ENCODE data around the gene TREH.
"Not testable (repeated sequence)": the region's sequence is repeated elsewhere in the genome, so short reads cannot be mapped to it uniquely, and the experiment has no call there.

The TREH gene

GRCh38 chr11:118690553-118691304, 11.3 kb upstream of the TREH start:
- H3K27me3 ChIP-seq (ENCODE audit: insufficient read depth, low read length): no peaks in the 10 kb centered on the region
- H3K4me3 ChIP-seq (ENCODE audit: low read length): peak overlapping the region; percentile 45
- H3K36me3 ChIP-seq (ENCODE audit: insufficient read depth, low read length): no peaks in the 10 kb centered on the region
- H3K9me3 ChIP-seq (ENCODE audit: low read length): no peaks in the 10 kb centered on the region
- no peaks in the 10 kb centered on the region for H3K4me1 ChIP-seq (ENCODE audit: insufficient read depth, low read length)
- no peak overlapping the region for H2AFZ ChIP-seq (ENCODE audit: low read depth, low read length)

GRCh38 chr11:118689852-118690552, 10.6 kb upstream of the TREH start:
- Histone ChIP-seq H3K36me3 (ENCODE audit: insufficient read depth, low read length) (no peaks in the 10 kb centered on the region), H3K27me3 (ENCODE audit: insufficient read depth, low read length) (no peaks in the 10 kb centered on the region), H3K4me3 (ENCODE audit: low read length) (peak overlapping the region; percentile 45), H2AFZ (ENCODE audit: low read depth, low read length) (peak overlapping the region; percentile 4), H3K4me1 (ENCODE audit: insufficient read depth, low read length) (no peaks in the 10 kb centered on the region), H3K9me3 (ENCODE audit: low read length) (no peaks in the 10 kb centered on the region)

DNA sequence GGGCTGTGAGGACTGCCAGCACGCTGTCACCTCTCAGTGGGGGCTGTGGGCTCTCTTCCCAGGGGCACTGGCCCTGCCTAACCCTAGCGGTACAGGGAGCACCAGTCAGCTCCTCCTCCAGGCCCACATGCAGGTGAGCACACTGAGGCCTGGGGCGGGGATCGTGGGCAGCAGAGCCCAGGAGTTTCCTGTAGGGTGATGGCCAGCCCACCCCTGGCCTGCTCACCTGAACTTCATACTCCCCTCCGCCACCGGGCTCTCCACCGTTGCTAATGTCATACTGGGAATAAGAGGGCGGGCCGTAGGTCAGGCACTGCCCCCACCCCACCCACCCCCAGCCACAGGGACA, 10.0 kb upstream of the TREH start:
- Histone ChIP-seq H2AFZ (ENCODE audit: low read depth, low read length) (no peak overlapping the region), H3K4me3 (ENCODE audit: low read length) (no peak overlapping the region), H3K36me3 (ENCODE audit: insufficient read depth, low read length) (no peaks in the 10 kb centered on the region), H3K9me3 (ENCODE audit: low read length) (no peaks in the 10 kb centered on the region), H3K4me1 (ENCODE audit: insufficient read depth, low read length) (no peaks in the 10 kb centered on the region), H3K27me3 (ENCODE audit: insufficient read depth, low read length) (no peaks in the 10 kb centered on the region)

GRCh38 chr11:118688851-118689502, 9.5 kb upstream of the TREH start:
- H3K27me3 ChIP-seq (ENCODE audit: insufficient read depth, low read length): no peaks in the 10 kb centered on the region
- no peaks in the 10 kb centered on the region for H3K9me3 ChIP-seq (ENCODE audit: low read length)
- no peak overlapping the region for H3K4me3 ChIP-seq (ENCODE audit: low read length)
- no peak overlapping the region for H2AFZ ChIP-seq (ENCODE audit: low read depth, low read length)
- no peaks in the 10 kb centered on the region for H3K4me1 ChIP-seq (ENCODE audit: insufficient read depth, low read length)
- H3K36me3 ChIP-seq (ENCODE audit: insufficient read depth, low read length): no peaks in the 10 kb centered on the region

DNA sequence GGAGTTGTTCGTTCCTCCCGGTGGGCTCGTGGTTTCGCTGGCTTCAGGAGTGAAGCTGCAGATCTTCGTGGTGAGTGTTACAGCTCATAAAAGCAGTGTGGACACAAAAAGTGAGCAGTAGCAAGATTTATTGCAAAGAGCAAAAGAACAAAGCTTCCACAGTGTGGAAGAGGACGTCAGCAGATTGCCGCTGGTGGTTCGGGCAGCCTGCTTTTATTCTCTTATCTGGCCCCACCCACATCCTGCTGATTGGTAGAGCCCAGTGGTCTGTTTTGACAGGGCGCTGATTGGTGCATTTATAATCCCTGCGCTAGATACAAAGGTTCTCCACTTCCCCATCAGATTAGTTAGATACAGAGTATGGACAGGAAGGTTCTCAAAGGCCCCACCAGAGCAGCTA, 8.9 kb upstream of the TREH start:
- H3K4me3 ChIP-seq (ENCODE audit: low read length); H3K36me3 ChIP-seq (ENCODE audit: insufficient read depth, low read length); H3K27me3 ChIP-seq (ENCODE audit: insufficient read depth, low read length); H2AFZ ChIP-seq (ENCODE audit: low read depth, low read length); H3K4me1 ChIP-seq (ENCODE audit: insufficient read depth, low read length); H3K9me3 ChIP-seq (ENCODE audit: low read length): not testable (repeated sequence)

DNA sequence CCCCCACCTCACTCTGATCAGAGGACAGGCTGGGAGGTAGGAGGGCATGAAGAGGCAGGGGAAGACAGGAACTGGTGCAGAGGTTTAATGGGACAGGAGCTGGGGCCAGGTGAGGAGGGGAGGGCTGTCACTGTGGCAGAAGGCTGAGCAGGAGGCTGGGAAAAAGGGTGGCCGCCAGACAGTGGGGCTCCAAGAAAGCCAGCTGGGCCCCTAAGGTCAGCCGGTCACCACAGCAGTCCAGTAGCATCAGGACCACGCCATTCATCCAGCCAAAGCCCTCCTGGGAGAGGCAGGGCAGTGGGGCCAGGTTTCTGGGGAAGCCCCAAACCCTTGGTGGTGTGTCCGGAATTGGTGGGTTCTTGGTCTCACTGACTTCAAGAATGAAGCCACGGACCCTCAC, 8.5 kb upstream of the TREH start:
- H3K9me3 ChIP-seq (ENCODE audit: low read length): no peaks in the 10 kb centered on the region
- H3K27me3 ChIP-seq (ENCODE audit: insufficient read depth, low read length): no peaks in the 10 kb centered on the region
- no peaks in the 10 kb centered on the region for H3K36me3 ChIP-seq (ENCODE audit: insufficient read depth, low read length)

GRCh38 chr11:118684187-118684586, 4.7 kb upstream of the TREH start:
- H3K27me3 ChIP-seq (ENCODE audit: insufficient read depth, low read length): no peaks in the 10 kb centered on the region
- no peaks in the 10 kb centered on the region for H3K4me1 ChIP-seq (ENCODE audit: insufficient read depth, low read length)
- H2AFZ ChIP-seq (ENCODE audit: low read depth, low read length): no peak overlapping the region
- H3K9me3 ChIP-seq (ENCODE audit: low read length): no peaks in the 10 kb centered on the region
- no peak overlapping the region for H3K4me3 ChIP-seq (ENCODE audit: low read length)
- no peaks in the 10 kb centered on the region for H3K36me3 ChIP-seq (ENCODE audit: insufficient read depth, low read length)

More for the DNA sequence above, 8.5 kb upstream of the TREH start:
- Histone ChIP-seq H3K4me3 (ENCODE audit: low read length) (no peak overlapping the region), H2AFZ (ENCODE audit: low read depth, low read length) (no peak overlapping the region), H3K4me1 (ENCODE audit: insufficient read depth, low read length) (no peaks in the 10 kb centered on the region)

GRCh38 chr11:118682939-118683338, 3.5 kb upstream of the TREH start:
- H3K27me3 ChIP-seq (ENCODE audit: insufficient read depth, low read length); H2AFZ ChIP-seq (ENCODE audit: low read depth, low read length); H3K4me3 ChIP-seq (ENCODE audit: low read length); H3K36me3 ChIP-seq (ENCODE audit: insufficient read depth, low read length); H3K4me1 ChIP-seq (ENCODE audit: insufficient read depth, low read length); H3K9me3 ChIP-seq (ENCODE audit: low read length): not testable (repeated sequence)

- H3K9me3 ChIP-seq (ENCODE audit: low read length): no peaks in the 10 kb centered on the region
- no peaks in the 10 kb centered on the region for H3K27me3 ChIP-seq (ENCODE audit: insufficient read depth, low read length)
- H2AFZ ChIP-seq (ENCODE audit: low read depth, low read length): no peak overlapping the region
- no peak overlapping the region for H3K4me3 ChIP-seq (ENCODE audit: low read length)
- H3K4me1 ChIP-seq (ENCODE audit: insufficient read depth, low read length): no peaks in the 10 kb centered on the region
- no peaks in the 10 kb centered on the region for H3K36me3 ChIP-seq (ENCODE audit: insufficient read depth, low read length)
Observed at GRCh38 chr11:118682372-118682771, 2.9 kb upstream of the TREH start.

GRCh38 chr11:118678908-118679307, 542 bp downstream of the TREH start:
- not testable (repeated sequence) for H3K9me3 ChIP-seq (ENCODE audit: low read length); H3K4me3 ChIP-seq (ENCODE audit: low read length); H3K36me3 ChIP-seq (ENCODE audit: insufficient read depth, low read length)

DNA sequence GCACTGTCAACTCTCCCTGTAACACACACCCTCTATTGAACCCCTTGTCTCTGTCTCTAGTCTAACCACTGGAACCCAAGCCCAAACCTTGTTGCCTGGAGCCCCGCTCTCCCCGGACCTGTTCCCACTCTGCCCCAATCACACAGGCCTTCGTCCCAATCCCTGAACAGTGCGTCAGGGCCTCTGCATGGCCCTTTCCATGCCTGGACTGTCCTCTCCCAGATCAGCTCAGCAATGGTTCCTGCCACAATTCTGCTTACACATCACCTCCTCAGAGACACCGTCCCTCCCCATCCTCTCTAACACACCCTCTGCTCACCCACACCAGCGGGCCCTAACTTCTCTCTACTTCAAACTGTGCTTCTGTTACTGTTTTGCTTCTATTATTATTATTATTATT, 1.5 kb downstream of the TREH start:
- peaks cover 2% of the 10 kb centered on the region for H3K9me3 ChIP-seq (ENCODE audit: low read length)
- H3K4me1 ChIP-seq (ENCODE audit: insufficient read depth, low read length): no peaks in the 10 kb centered on the region
- H3K27me3 ChIP-seq (ENCODE audit: insufficient read depth, low read length): no peaks in the 10 kb centered on the region
- H3K36me3 ChIP-seq (ENCODE audit: insufficient read depth, low read length): no peaks in the 10 kb centered on the region
- H2AFZ ChIP-seq (ENCODE audit: low read depth, low read length): no peak overlapping the region
- H3K4me3 ChIP-seq (ENCODE audit: low read length): no peak overlapping the region

More at GRCh38 chr11:118678908-118679307, 542 bp downstream of the TREH start:
- not testable (repeated sequence) for H3K27me3 ChIP-seq (ENCODE audit: insufficient read depth, low read length); H3K4me1 ChIP-seq (ENCODE audit: insufficient read depth, low read length); H2AFZ ChIP-seq (ENCODE audit: low read depth, low read length)

- H3K4me3 ChIP-seq (ENCODE audit: low read length): no peak overlapping the region
- no peaks in the 10 kb centered on the region for H3K27me3 ChIP-seq (ENCODE audit: insufficient read depth, low read length)
- no peak overlapping the region for H2AFZ ChIP-seq (ENCODE audit: low read depth, low read length)
- H3K36me3 ChIP-seq (ENCODE audit: insufficient read depth, low read length): no peaks in the 10 kb centered on the region
- peaks cover 4% of the 10 kb centered on the region for H3K9me3 ChIP-seq (ENCODE audit: low read length)
- no peaks in the 10 kb centered on the region for H3K4me1 ChIP-seq (ENCODE audit: insufficient read depth, low read length)
Observed at GRCh38 chr11:118674082-118674435, 5.4 kb downstream of the TREH start.

DNA sequence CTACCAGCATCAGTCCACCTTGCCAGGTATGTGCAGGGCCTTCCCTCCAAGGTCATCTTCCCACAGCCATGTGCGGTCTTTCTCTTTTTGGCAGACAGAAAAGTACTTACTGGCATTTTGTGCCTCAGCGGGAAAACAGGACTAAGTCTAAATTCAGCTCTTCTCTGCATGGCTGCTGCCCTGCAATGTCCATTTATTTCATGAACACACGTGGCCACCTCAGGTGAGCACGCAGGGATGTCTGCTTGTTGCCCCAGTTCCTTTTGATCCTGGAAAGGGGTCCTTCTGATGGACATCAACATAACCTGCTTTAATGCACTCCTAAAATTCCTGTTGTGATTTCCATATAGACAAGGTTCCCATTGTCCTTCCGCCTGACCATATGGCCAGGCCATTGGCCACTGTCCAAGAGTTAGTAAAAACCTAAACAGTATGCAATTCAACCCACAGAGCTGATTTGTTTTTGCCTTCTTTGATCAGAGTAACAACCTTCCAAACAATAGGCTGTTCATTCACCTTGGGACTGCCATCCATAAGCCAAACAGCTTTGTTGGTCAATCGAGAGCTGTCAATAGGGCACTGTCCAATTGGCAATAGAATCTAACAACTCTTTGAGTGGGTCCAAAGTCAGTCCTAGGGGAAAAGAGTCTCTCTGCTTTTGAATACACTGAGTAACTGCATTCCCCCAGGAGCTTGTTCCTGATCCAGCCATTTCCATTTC, 5.9 kb downstream of the TREH start:
- Histone ChIP-seq H3K27me3 (ENCODE audit: insufficient read depth, low read length) (no peaks in the 10 kb centered on the region), H3K36me3 (ENCODE audit: insufficient read depth, low read length) (no peaks in the 10 kb centered on the region), H3K9me3 (ENCODE audit: low read length) (peaks cover 4% of the 10 kb centered on the region), H3K4me3 (ENCODE audit: low read length) (no peak overlapping the region), H3K4me1 (ENCODE audit: insufficient read depth, low read length) (no peaks in the 10 kb centered on the region), H2AFZ (ENCODE audit: low read depth, low read length) (no peak overlapping the region)

Measured in neuron (in vitro differentiated cells).